CD4-positive, alpha-beta T cell treated with Interleukin-17A for 4 hours (primary cell): Measurements from ENCODE around the gene IGFL4.

ENCODE experiments used
- DNase-seq: peaks from one replicate; pipeline ENCODE4 v3.0.0-alpha.2; 2020; ENCODE audit warnings: mixed read lengths

IGFL4 gene

GRCh38 chr19:46060012-46060411 is 19.2 kb upstream of the IGFL4 start:
- no peak for DNase-seq

DNA sequence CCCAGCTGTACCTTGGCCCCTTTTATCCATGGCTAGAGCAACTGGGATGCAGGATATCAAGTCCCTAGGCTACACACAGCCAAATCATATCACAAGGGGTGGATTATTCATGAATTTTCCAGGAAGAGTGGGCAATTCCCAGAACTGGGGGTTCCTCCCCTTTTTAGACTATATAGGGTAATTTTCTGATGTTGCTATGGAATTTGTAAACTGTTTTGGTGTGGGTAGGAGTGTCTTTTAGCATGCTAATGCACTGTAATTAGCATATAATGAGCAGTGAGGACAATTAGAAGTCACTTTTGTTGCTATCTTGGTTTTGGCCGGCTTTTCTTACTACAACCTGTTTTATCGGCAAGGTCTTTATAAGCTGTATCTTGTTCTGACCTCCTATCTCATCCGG is 18.0 kb upstream of the IGFL4 start:
- no peak for DNase-seq

GRCh38 chr19:46056536-46056935 is 15.7 kb upstream of the IGFL4 start:
- DNase-seq, result no peak

DNA sequence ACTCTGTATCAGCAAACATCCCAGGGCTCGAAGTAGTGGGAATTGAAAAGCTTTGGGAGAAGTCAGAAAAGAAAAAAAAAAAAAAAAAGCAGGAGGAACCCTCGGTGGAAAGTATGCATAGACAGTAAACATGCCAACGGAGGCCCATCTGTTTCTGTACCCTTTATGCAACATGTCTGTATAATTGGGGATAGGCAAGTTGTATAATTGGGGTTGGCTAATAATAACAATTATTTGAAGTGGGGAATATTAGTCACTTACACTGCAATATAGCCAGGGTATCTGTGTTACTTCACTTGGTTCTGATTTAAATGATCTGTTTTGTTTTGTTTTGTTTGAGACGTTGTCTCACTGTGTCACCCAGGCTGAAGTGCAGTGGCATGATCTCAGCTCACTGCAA is 12.1 kb upstream of the IGFL4 start:
- no peak for DNase-seq

DNA sequence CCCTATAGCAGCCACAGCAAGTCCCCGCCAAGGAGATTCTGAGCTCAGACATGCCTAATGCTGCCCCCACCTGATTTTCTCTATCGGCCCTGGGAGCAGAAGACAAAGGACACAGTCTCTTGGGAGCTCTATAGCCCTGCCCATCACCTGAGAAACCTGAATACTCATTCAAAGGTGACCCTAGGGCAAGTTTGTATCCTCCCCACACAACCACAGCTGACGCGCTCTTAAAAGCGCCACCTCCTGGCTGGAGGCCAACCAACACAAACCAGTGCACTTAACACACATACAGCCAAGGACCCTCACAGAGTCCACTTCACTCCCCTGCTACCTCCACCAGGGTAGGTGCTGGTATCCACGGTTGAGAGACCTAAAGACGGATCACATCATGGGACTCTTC is 8.8 kb upstream of the IGFL4 start:
- no peak for DNase-seq

DNA sequence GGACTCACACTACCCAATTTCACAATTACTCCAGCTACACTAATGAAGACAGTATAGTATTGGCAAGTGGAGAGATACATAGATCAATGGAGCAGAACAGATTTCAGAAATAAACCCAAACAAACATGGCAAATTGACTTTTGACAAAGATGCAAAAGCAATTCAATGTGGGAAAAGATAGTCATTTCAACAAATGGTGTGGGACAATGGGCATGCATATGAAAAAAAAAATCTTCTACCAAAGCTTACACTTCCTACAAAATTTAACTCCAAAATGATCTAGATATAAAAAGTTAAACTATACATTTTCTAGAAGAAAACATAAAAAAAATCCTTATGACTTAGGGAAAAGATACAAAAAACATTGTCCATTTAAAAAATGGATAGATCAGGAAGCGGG is 2.7 kb upstream of the IGFL4 start:
- no peak for DNase-seq

GRCh38 chr19:46042252-46042883 is 1.6 kb upstream of the IGFL4 start:
- DNase-seq, result no peak

DNA sequence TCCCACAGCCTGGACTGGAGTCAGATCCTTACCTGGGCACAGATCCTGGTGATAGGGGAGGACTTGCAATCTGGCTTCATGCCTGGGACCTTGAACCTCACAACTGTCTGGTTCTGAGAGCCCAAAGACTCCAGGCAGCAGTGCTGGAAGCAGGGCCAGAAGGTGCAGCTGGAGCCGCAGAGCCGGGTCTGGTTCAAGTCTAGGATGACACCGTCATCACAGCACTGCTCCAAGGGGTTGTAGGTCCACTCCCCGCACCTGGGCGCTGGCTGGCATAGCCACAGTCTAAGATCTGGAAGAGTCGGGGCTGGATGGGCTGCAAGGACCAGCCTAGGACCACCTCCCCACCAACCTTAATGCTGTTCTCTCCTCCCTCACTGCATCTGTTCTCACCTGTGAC is 677 bp downstream of the IGFL4 start:
- DNase-seq, result no peak

DNA sequence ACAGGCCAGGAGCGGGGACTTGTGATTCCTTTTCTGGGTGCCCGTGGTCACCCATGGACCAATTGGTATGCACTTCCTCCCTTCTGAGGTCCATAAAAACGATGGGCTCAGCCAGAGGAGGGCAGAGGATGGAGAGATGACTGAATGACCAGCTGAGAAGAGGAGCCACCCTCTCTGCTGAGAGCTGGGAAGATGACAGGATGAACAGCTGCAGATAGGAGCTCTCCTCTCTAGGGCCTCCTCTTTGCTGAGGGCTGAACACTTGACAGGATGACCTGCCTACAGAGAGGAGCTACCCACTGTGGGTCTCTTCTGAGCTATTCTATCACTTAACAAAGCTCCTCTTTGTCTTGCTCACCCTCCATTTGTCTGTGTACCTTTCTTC is 4.1 kb downstream of the IGFL4 start:
- no peak for DNase-seq

- no peak for DNase-seq
Measured at GRCh38 chr19:46035986-46036743, 4.6 kb downstream of the IGFL4 start.

DNA sequence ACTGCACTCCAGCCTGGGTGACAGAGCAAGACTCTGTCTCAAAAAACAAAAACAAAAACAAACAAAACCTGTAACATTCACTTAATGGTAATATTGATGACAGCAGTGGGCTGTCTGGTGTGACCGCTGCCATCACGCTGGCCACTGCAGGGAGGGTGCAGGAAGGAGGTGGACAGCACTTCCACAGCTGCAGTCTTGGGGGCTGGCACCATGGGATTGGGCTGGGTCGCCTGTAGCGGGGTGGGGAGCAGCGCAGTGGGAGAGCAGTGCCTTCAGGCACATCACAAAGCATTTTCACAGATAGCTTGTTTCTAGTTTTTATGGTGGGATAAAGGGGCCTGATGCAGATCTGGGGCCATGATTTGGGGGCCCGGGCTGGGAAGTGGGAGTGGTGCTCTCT is 5.3 kb downstream of the IGFL4 start:
- no peak for DNase-seq

DNA sequence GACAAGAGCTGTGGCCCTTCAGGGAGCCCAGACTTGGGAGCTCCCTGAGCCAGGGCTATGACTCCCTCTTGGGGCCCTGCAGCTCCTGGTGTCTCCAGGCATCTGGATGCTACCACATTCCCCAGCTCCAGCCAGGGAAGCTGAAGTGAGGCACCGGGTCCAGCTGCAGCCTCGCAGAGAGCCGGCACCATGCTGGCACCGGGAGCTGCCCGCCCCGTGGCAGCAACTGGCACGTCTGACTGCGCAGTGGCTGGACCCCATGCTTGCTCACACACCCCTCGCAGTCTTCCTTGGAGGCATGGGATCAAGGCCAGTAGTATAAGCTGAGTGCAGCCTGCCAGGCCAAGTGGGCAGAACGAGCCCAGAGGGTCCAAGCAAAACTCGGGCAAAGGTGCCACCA is 7.4 kb downstream of the IGFL4 start:
- DNase-seq, result no peak

- DNase-seq, result no peak
Measured at GRCh38 chr19:46032597-46033025, 8.2 kb downstream of the IGFL4 start.

DNA sequence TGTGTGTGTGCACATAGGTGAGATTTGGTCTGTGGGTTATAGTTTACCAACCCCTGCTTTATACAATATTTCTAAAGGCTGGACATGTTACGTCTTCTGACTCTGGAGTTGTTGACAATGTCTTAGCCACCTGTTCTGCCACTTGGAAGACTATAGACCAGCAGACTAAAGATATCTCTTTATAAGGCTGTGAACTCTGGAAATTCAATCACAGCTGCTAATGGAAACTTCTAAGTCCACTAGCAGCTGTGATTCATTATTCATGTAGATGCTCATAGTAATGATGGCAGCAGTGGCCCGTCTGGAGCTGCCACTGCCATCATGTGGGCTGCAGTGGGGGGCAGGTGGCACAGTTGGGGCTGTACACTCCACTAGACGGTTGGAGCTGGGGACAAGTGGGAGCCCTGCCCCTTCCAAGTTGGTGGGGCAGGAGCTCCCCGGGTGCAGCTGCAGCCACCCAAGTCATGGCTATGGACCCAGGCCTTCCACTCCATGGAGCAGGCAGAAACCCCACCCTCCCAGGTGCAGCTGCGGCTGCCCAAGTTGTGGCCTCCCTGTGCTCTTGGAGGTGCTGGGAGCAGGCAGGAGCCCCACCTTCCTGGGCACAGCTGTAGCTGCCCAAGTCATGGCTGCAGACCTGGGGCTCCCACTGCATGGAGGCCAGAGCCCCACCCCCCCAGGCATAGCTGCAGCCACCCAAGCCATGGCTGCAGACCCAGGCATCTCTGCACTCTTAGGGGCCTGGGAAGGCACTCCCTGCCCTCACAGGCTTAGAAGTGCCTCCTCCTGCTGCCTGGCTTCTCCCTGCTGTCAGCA is 8.8 kb downstream of the IGFL4 start:
- DNase-seq, result no peak

DNA sequence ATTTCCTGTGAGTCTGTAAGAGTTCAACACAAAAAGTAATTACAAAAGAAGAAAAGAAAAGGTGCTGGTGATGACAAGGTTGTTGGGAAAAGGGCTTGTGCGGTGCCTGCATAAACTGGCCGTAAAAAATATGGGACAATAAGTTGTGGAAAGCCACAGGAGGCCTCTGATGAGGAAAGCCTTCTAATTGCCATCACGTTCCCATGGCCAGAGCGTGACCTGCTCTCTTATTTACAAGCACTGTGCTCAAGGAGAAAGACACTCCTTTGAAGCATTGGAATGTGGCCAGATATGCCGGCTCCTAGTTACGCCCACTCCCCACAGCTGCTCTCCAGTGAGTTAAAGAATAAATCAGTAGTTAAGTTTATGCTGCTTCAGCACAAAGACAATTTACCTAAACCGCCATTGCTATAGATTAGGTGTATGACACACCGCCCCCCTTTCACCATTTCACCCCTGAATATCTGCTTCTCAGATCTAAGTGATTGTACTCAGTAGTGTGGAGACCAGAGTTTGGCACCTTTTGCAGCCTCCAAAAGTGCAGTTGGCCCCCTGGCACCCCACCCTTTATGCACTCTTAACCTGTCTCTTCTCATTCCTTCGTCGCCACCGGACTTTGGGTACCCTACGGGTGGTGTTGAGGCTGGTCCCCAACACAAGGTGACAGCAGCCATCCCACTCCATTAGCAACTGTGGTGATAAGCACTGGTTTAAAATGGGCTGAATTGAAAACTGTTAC is 9.8 kb downstream of the IGFL4 start:
- no peak for DNase-seq

DNA sequence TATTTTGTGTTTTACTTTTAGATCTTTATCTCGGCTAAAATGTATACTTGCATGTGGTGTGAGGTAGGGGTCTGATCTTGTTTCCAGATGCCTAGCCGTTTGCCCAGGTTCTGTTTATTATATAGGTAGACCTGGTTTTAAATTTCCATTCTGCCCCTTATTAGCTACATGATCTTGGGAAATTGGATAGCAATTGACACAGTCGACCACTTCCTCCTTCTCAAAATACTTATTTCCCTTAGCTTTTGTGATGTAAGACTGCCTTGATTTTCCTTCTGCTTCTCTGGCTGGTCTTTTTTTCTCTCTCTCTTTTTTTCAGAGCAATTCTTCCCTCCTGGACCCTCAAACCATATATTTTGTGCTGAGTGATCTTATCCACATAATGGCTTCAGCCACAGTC is 15.0 kb downstream of the IGFL4 start:
- no peak for DNase-seq

GRCh38 chr19:46023311-46023779 is 17.5 kb downstream of the IGFL4 start:
- no peak for DNase-seq

DNA sequence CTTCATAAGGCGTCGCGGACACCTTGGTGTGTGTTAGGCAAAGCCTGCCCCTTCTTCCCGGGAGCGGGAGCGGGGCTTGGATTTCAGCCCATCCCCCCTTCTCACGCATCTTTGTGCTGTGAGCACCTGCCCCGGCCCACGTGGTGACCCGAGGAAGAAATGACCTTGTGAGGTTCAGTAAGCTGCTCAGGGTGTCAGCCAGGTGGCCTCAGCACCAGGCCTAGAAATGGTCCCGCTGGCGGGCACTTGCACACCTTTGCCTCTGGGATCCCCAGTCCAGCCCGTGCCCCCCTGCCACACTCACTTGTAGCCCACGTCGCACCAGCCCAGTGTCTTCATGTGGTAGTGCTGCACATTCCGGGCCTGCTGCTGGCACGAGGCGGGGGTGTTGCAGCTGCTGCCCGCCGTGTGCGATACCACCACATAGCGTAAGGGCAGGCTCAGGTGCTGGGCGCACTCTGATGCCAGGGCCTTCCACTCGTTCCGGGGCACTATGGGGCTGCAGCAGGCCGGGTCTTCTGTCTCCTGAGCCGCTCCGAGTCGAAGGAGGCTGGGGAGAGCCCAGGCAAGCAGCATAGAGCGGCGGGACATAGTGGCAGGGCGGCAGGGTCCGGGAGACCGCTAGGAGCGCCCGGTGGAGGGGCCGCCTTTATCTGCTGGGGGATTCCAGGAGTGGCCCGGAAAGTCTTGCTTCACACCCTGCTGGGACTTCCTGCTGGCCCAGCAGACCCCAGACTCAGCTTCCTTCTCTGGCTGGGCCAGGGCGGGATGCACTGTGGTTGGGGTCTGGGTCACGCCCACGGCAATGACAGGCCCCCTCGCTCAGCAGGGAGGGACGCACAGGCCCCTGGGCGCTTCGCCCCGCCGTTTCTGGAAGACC is 18.1 kb downstream of the IGFL4 start, which contains the start of gene PGLYRP1:
Gene PGLYRP1, minus strand, starts transcription at position 623 of the 880 bp plus-strand sequence. Its CDS starts 32 bp downstream, at position 591.
- no peak for DNase-seq

DNA sequence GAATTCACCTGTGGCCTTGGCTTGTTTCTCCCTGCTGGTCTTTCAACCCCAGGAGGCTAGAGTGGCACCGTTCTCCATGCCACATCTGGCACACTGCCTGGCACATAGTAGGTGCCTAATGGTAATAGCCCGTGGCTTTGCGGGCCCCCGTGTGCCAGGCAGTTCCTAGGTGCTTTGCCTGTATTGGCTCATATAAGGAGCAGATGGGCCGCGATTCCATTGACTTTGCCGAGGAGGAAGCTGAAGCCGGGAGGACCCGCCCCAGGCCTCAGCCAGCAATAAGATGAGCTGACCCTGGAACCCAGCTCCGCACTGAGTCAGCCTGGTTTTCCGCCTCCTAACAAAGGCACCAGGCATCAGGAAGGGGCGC is 18.8 kb downstream of the IGFL4 start:
- no peak for DNase-seq

- DNase-seq, result no peak
Measured at GRCh38 chr19:46021531-46022041, 19.2 kb downstream of the IGFL4 start.

DNA sequence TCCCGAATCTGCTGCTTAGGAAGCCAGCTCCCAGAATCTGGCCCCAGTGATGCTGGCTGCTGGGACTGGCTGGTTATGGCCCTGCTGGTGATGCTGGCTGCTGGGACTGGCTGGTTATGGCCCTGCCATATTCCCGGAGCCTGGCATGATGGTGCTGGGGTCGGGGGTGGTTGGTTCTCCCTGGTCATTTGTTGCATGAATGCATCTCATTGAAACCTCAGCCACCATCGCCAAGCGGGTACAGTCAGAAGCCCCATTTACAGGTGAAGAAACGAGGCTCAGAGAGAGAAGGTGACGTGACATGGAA is 20.0 kb downstream of the IGFL4 start:
- no peak for DNase-seq

DNA sequence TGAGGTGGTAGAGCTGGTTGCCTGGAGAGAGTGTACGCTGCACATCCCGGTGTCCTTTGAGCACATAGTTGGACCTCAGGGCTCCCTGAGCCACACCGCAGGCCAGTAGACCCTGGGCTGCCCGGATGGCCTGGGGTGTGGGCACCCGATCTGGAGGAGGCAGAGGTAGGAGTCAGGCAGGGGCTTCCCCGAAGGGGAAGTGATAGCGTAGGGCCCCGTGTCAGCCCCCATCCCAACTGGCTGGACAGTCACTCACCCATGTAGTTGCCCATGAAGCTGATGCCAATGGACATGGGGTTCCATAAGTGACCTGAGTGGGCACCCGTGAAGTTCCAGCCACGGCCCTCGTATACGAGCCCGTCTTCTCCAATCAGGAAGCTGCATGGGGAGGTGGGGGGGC is 21.5 kb downstream of the IGFL4 start:
- DNase-seq, result no peak
